T-helper 22 cell (primary cell): ENCODE measurements around the gene SHROOM3.

Experiments
- DNase-seq: peaks from one replicate; pipeline ENCODE4 v3.0.0-alpha.2; 2020; ENCODE audit warnings: low read depth

The SHROOM3 gene

GRCh38 chr4:76494871-76495590, 60.0 kb downstream of the SHROOM3 start:
- DNase-seq = no peak

DNA sequence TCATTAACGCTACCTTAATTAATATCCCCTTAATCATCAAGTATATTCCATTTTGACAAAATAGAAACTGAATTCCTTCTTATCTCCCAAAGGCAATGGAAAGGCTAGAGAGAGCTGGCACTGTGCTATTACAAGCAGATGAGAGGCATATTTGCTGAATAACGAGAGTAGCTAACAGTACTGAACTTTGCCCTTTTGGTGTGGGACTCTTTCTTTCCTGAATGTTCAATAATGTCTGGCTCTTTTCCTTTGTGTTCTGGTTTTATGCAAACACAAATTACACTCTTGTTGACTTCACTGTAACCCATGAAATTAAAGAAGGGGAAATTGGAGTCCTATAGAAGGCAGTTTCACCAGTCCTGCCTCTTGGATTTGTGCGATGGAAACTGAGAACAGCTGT, 63.5 kb downstream of the SHROOM3 start:
- DNase-seq = no peak

DNA sequence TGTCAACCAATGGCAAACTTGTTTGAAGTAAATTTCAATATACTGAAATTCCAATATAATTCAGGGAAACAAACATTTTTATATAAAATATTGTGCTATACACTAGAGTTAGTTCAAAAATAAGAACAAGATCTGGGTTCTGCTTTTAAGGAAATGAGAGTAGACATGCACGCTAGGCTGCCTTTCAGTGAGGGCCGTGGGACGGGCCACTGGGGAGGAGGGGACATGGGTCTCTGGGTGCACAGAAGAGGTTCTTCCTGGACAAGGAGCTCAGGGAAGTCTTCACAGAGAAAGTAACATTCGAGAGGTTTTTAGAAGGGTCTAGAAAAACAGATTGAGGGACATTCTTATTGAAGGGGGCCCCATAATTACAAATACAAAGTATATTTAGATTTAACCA, 64.4 kb downstream of the SHROOM3 start:
- DNase-seq = no peak

GRCh38 chr4:76502886-76503285, 67.9 kb downstream of the SHROOM3 start:
- DNase-seq = no peak

- DNase-seq = no peak
Measured at GRCh38 chr4:76504613-76505465, 69.8 kb downstream of the SHROOM3 start.

GRCh38 chr4:76511947-76512346, 76.9 kb downstream of the SHROOM3 start:
- DNase-seq = no peak

DNA sequence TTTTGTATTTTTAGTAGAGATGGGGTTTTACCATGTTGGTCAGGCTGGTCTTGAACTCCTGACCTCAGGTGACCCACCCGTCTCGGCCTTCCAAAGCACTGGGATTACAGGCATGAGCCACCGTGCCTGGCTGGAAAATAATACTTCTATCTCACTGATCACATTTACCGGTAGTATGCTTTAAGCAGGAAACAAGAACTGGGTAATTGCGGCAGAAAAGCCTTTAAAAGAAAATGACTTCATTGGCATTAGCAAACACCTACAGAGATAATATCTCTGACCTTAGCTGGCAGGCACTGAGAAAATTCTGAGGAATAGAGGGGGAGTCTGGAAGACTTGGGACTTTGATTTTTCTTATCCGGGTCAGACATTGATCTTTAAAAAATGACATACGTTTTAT, 78.5 kb downstream of the SHROOM3 start:
- DNase-seq = no peak

GRCh38 chr4:76514087-76514486, 79.1 kb downstream of the SHROOM3 start:
- DNase-seq = no peak

DNA sequence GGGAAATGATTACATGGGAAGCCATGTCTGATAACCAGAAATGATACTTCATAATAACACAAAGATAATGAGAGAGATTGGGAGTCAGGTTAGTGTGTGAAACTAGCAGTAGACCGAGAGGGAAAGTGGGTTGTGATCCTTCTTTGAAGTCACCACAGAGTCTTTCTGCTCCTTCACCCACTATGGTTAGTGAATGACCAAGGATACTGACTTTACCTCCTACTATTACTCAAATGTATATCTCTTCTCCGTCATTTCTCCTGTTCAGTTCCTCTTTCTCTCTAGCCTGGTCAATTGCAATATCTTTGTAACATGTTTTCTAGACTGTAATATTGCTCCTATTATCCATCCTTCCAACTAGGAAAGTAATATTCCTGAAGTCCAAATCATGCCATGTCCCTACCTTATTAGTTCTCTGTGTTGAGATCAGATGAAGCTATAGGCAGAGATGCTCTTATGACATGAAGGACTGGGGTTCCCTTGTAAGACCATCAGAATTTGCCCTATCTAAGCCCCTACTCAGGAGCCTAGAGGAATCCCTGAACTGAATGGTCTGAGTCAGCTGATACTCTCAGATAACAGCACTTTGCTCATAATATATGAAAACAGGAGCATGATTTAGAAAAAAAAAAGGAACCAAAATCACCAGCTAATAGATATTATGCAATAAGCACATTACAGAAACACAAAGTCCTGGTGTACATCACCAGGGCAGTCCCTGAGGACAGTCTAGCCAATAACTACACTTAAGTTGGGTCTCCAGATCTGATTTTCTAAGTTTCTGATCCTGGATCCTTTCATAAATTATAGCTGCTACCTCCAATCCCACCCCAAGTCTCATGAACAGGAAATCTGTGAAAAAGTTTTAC, 81.2 kb downstream of the SHROOM3 start:
- DNase-seq = no peak

DNA sequence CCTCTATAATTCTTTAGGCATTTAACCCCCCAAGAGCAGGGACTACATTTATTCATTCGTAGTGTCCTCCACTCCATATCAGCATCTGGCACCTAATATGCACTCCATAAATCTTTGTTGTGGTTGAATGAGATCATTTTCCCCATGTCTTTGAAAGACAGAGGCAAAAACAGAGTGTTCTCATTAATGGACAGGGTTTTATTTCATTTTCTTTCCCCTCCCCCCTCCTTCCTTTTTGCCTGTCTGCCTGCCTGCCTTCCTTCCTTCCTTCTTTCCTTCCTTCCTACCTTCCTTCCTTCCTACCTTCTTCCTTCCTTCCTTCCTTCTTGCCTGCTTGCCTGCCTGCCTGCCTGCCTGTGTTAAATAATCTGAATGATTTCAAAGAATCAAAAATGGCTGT, 83.2 kb downstream of the SHROOM3 start:
- DNase-seq = no peak

DNA sequence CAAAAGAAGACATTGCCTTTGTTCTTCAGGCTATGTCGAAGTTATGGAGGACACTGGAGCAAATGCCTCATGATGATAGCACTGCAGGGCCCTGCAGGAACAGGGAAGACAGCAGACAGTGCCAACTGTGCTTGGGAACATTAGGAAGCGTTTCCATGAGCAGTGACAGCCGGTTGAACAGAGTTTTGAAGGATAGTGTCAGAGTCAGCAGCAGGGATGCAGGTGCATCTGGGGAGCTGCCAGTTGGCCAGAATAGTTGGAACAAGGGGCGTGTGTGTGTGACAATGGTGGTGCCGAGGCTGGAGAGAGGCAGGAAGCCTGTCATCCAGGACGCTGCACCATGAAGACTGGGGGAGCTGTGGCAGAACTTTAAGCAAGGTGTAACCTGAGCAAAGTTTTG, 88.6 kb downstream of the SHROOM3 start:
- DNase-seq = no peak

- no peak for DNase-seq
Measured at GRCh38 chr4:76525751-76526150, 90.7 kb downstream of the SHROOM3 start.

DNA sequence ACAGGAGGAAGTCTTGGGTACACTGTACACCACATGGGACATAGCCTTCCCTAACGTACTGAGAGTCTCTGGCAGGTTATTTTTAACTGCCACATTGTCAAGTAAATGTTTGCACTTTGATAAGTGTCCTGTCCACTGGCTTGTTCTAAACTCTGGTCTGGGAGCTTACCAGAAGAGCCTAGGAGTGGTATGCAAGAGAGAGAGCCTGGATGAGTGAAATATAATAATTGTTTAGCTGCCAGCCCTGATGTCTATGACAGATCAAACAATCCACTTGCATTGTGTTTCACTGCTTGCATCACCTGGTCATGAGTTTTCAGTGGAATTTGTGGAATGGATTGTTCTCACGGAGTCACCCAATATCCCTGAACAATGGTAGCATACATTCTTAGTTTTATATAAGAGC, 91.6 kb downstream of the SHROOM3 start:
- DNase-seq = no peak

GRCh38 chr4:76527666-76528065, 92.6 kb downstream of the SHROOM3 start:
- no peak for DNase-seq

- no peak for DNase-seq
Measured at GRCh38 chr4:76531597-76531996, 96.6 kb downstream of the SHROOM3 start.

- no peak for DNase-seq
Measured at GRCh38 chr4:76532805-76533204, 97.8 kb downstream of the SHROOM3 start.

- DNase-seq = no peak
Measured at GRCh38 chr4:76533314-76533713, 98.3 kb downstream of the SHROOM3 start.

GRCh38 chr4:76535603-76536372, 100.8 kb downstream of the SHROOM3 start:
- no peak for DNase-seq

DNA sequence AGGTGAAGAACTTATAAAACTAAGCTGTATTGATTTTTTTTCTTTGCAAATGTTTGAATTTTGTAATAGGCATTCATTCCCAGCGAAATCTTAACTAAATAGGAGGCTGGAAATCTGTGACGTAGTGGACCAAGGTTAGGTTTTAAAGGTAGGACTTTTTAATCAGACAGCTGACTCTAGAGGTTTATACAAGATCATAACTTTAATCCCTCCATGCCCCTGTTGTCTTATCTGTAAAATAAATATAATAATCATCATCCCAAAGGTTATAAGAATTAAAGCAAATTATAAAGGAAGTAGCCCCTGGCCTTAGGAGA, 101.3 kb downstream of the SHROOM3 start:
- DNase-seq = no peak

- no peak for DNase-seq
Measured at GRCh38 chr4:76538296-76538695, 103.3 kb downstream of the SHROOM3 start.

DNA sequence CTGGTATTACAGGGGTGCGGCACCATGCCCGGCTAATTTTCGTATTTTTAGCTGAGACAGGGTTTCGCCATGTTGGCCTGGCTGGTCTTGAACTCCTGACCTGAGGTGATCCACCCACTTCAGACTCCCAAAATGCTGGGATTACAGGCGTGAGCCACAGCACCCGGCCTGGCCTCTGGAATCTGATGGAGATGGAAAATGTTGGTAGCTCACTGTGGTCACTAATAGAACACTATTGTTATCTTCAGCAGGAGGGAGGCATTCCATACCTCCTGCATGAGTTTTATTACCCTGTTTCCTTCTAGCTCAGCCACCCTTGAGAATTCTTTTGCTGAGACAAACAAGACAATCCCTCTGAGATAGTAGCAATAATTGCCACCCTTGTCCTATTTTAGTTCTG, 105.0 kb downstream of the SHROOM3 start:
- no peak for DNase-seq

- DNase-seq = no peak
Measured at GRCh38 chr4:76540486-76540885, 105.5 kb downstream of the SHROOM3 start.
